HG03139 (cell line): Measurements from ENCODE around the gene PAQR9.
"Not testable (repeated sequence)": the region's sequence is repeated elsewhere in the genome, so short reads cannot be mapped to it uniquely, and the experiment has no call there.

Source experiments
- ATAC-seq: cut with Tn5 transposase; IDR thresholded peaks from one replicate; pipeline ENCODE4 v1.9.1; 2021; ENCODE audit not compliant: unreplicated experiment

The PAQR9 gene, protein sequence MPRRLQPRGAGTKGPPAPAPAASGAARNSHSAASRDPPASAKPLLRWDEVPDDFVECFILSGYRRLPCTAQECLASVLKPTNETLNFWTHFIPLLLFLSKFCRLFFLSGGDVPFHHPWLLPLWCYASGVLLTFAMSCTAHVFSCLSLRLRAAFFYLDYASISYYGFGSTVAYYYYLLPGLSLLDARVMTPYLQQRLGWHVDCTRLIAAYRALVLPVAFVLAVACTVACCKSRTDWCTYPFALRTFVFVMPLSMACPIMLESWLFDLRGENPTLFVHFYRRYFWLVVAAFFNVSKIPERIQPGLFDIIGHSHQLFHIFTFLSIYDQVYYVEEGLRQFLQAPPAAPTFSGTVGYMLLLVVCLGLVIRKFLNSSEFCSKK

DNA sequence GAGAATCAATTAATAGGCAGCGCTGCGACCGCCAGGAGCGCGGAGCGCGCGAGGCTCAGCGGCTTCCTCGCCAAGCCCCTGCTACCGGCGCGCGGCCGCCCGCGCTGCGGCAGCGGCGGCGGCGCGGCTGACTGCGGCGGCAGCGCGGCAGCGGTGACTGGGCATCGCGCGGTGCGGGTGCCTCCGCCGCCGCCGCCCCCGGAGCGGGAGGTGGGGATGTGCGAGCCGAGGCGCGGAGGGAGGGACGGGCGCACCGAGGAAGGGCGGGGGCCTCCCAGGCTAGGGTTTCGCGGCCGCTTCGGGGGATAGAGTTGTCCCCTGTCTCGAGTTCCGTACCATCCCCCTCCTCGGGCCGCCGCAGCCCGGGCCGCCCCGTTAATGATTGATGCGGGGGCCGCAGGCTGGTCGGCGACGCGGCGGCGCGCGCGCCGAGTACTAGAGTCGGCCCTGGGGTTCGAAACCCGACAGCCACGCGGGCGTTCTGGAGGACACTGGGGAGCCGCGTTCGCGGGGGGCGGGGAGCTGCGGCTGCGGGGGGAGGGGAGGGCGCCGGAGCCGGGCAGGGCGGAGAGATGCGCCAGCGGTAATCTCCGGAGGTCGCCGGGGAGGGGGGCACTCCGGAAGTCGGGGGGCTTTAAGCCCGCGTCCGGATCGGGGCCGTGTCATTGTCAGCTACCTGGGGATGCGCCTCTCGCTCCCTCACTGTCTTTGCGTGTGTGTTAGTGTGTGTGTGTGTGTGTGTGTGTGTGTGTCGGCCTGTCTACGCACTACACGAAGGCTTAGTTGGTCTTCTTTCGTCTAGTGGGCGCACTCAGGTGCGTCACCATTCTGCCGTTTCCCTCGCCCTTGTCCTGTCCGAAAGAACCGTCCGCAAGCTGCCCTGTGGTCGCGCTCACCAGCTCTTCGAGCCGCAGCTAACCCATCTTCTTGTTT is at the start of gene PAQR9:
TSS of gene PAQR9 (minus strand) at position 159 of the 933 bp plus-strand sequence. CDS start 338 bp downstream, outside the sequence.
- no peak for ATAC-seq

DNA sequence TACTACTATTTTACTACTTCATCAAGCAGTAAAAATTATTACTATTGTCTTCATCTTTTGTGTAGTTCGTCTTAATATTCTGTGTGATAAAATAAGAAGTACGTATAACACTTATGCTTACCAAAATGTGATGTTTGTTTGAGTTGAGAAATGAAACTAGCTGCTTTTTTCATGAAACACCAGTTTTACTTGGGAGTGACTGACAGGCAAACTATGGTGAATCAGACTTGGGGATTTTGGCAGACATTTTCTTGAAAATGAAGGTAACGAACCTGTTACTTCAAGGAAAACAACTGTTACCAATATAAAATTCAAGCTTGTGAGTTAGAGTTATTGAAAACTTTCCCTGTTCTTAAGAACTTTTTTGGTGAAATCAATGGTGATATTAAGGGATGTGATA is 48.2 kb upstream of the PAQR9 start:
- ATAC-seq = no peak

DNA sequence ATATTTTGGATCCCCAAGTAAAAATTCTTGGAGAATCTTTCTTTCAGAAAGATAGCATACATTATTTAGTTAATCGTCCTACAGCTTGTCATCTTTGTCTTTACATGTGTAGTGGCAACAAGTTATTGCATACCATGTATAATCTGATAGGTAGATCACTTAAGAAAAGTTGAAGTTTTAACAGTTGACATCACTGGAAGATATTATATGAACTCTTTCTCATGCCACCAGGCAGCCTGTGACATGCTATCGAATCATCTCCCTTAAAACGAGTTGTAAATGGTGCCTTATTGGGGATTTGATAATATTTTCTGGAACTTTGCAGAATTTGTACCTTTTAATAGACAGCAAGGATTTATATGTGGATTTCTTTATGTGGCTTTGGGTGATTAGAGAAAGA is 46.5 kb upstream of the PAQR9 start:
- ATAC-seq = no peak

DNA sequence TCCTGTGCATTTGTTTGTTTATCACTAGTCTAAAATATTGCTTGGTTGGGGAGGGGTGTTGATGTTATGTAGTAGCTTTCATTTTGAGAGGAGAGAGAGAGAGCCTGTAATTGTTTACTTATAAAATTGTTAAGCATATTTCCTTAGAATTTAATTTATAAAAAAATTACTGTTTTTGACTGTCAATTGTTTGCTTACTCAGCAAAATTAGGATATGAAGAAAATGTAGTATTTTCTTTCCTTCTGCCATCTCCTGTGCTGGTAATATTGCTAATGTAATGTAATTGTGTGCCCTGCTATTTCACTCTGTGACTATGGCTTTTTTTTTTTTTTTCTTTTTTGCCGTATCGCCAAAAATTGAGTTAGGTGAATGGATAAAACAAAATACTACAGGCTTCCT is 41.3 kb upstream of the PAQR9 start:
- ATAC-seq = no peak

DNA sequence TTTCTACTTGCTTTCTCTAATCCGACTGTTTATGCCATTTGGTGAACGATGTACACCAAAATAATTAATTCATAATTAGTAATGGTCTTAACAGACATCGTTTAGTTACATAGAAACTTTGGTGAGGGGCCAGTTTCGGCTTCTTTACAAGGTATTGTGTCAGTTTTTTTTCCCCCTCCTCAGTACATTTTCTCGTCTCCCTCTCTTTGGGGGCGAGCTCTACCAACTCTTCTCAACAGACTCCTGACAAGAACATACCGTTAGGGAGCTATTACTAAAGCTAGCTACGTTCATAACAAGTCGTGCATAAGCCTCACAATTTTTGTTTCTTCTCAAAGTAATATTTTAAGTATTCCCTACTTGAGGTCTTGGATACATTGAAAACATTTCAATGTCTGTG is 39.3 kb upstream of the PAQR9 start:
- ATAC-seq = no peak

DNA sequence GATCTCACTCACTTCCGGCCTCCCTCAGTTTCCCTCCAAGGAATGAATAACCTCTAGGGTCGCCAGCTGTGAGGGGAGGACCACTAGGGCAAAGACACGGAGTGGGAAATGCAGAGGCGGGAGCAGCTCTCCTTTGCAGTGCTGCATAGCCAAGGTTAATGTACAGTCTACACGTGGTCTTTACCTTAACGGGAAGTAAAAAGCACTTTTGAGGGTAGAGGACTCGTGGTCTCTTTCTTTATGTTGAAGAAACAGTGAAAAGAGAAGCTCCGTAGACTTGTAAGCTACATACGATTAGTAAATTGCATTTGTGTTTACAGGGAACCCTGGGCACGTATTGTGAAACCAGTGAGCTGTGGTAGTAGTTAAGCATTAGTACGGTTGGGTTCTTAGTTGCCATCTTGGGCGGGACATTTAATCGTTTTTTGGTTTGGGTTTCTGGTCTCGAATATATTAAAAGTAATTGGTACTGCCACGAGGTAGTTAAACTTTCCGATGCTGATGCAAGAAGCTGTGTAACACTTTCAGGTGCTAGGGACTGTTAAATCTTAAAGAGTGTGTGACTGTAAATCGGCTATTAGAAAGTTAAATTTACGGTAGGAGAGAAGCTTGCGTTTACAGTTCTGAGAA is 38.7 kb upstream of the PAQR9 start:
- peak; percentile 29 for ATAC-seq

DNA sequence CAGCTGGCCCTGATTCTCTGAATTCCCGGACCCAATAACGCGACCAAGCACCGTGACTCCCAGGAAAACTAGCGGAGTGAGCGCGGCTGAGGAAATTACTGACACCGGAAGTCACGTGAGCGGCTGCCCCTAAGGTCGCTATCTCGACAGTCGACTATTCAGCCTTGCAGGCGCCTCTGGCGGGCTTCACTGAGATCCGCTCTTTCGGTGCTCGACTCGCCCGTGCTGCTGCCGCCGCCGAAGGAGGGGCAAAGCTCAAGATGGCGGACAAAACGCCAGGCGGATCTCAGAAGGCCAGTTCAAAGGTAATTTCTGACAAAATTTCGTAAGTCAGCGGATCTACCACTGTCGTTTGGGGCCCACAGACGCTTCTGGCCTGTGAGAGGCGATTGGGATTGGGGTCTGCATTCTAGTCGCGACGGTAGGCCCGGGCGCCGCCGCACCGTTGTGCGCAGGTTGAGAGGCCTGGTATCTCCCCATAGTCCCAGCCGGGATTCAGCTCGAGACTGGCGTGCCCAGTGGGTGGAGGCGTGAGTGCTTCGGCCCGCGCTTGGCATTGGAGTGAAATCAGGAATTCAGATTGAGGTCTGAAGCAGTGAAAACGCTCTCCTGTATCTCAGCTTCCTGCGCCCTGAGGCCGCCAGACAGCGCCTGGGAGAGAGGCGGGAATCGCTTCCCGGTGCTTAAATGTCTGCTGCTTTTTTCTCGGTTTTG is 38.1 kb upstream of the PAQR9 start, which contains the start of gene U2SURP:
TSS of gene U2SURP (plus strand) at position 202 of the 714 bp plus-strand sequence. CDS start at position 261, 59 bp downstream.
- peak; percentile 82 for ATAC-seq

DNA sequence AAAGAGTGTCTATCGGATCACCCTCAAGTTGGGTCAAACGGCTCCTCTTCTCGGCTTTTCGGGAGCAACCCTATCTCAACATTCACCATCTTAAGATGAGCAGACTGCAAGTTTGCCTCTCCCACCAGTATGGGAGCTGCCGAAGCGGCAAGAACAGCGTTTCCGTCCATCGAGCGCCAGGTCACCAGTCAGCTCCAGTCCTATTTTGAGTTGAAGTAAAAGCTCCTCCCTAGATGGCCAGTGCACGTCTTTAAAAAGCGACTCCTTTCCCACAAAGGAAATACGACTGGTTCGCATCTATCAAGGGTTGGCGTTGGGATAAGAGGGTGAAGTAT is 37.5 kb upstream of the PAQR9 start:
- peak; percentile 69 for ATAC-seq

DNA sequence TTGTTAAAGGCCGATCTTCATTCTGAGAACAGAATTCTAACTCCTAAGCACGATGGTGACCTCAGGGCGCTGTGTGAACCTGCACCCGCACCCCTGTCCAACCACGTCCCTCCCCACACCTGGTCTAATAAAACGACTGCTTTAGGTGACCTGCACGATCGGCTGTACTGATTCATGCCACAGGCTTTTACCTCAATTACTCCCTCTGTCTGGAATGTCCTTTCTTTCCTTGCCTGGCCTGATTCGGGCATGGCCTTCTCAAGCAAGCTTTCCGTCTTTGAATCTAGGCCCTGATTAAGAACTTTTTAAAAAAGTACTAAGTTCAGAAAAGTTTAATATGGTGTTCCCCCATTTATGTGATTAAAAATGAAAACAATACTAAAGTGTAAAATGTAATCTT is 37.1 kb upstream of the PAQR9 start:
- no peak for ATAC-seq

DNA sequence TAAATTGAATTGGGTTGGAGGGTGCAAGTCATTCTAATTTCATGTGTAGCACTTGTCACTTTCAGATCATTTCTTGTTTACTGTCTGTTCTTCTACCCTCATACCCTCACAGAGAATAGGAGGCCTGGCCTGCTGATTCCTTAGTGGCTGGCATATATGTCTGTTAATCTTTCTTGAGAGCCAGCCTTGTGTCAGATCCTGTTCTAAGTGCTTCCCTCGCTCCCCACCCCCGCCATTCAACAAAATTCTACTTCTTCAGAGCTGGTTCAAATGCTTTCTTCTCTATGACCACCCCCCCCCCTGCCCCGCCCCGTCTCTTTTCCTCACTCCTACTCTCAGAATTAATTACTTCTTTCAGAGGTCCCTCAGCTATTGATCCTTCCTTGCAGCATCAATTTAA is 36.4 kb upstream of the PAQR9 start:
- no peak for ATAC-seq

DNA sequence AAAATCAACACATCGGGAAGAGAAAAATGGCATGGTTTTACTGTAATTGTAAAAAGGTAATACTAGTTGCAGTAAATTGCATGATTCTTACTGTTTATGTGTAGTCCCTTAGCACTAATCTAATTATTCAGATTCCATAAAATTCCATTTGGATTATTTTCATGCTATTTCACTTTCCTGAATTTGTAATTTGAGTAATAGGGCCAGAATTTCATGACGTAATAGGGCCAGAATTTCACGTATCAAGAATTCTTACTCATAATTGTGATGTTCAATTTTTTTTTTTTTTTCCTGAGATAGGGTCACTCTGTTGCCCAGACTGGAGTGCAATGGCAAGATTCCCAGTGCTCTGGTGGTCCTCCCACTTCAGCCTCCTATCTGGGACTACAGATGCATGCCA is 35.0 kb upstream of the PAQR9 start:
- no peak for ATAC-seq

DNA sequence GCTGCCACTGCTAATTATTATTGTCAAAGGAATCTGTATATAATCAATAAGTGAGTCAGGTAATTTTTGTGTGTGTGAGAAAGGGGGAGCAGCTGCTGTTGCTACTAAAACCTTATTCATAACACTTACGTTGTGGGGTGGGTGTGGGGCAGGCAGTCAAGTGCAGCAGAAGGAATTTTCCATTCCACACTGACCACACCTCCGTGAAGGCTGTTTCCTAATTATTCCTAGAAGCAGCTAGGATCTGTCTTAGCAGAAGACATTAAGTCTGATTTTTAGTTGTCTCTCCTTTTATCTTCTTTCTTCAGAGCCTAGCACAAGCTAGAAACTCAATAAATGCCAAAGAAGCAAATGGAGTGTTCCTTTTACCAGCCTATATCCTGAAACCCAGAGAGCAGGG is 33.9 kb upstream of the PAQR9 start:
- ATAC-seq = no peak

DNA sequence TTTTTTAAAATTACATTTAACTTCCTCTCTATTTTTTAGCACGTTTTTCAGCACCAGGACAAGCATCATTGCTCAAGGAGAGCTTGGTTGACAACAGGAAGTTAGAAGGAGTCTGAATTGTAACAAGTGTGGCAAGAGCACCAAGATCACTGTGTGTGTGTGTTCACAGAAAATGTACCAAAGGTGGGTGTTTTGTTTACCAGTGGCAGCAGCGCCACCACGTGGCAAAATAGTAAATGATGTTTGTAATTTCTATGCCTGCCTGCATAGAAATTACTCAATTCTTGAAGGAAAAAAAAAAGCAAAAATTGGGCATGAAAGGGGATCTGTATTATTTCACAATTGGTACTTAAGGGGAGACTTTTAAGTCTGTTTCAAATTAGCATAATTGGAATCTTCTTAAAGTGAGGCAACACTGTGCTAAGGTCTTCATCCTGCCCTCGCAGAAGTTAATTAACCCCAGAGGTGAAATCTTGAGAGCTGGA is 30.5 kb upstream of the PAQR9 start:
- peak; percentile 59 for ATAC-seq

DNA sequence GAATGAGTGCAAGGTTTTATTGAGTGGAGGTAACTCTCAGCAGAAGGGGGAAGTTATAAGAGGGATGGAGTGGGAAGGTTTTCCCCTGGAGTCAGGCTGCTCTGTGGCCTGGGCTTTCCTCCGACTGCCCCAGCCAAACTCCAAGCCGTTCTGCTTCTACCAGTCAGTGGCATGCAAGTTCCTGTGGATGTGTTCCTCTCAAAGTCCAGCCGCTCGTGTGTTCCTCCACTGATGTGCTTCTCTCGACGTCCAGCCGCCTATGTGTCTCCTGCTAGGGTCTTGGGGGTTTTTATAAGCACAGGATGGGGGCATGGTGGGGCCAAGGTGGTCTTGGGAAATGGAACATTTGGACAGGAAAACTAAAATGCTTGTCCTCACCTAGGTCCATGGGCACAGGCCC is 28.8 kb upstream of the PAQR9 start:
- ATAC-seq = no peak

DNA sequence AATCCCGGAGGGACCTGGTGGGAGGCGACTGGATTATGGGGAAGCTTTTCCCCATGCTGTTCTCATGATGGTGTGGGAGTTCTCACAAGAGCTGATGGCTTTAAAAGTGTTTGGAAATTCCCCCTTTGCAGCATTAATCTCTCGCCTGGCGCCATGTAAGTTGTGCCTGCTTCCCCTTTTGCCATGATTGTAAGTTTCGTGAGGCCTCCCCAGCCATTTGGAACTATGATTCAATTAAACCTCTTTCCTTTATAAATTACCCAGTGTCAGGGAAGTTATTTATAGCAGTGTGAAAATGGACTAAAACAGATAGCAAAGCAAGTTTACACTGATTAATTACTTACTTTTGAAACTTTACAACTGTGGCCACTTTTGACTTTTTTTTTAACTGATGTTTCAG is 27.2 kb upstream of the PAQR9 start:
- ATAC-seq = no peak

DNA sequence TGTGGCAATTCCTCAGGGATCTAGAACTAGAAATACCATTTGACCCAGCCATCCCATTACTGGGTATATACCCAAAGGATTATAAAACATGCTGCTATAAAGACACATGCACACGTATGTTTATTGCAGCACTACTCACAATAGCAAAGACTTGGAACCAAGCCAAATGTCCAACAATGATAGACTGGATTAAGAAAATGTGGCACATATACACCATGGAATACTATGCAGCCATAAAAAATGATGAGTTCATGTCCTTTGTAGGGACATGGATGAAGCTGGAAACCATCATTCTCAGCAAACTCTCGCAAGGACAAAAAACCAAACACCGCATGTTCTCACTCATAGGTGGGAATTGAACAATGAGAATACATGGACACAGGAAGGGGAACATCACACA is 25.4 kb upstream of the PAQR9 start:
- ATAC-seq = not testable (repeated sequence)

DNA sequence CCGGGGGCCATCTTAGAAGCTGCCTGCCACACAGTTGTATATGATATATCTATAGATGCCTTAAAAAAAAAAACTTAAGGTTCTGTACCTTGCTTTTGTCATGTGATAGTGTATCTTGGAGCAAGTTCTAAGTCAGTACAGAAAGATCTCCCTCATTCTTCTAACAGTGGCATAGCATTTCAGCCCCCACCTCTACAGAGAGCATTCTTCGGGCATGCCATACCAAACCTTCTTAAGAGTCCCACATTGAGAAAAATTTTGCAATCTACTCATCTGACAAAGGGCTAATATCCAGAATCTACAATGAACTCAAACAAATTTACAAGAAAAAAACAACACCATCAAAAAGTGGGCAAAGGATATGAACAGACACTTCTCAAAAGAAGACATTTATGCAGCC is 24.7 kb upstream of the PAQR9 start:
- ATAC-seq = not testable (repeated sequence)

DNA sequence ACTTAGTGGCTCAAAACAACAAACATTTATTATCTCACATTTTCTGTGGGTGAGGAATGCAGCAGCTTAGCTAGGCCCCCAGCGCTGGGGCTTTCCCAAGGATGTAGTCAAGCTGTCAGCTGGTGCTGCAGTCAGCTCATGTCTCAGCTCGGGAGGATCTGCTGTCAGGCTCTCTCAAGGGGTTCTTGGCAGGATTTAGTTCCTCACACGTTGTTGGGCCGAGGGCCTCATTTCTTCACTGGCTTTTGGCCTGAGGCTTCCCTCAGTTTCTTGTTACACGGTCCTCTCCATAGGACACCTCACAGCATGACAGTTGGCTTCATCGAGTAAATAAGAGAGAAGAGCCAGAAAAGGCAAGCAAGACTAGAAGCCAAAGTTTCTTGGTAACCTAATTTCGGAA is 24.2 kb upstream of the PAQR9 start:
- ATAC-seq = no peak

DNA sequence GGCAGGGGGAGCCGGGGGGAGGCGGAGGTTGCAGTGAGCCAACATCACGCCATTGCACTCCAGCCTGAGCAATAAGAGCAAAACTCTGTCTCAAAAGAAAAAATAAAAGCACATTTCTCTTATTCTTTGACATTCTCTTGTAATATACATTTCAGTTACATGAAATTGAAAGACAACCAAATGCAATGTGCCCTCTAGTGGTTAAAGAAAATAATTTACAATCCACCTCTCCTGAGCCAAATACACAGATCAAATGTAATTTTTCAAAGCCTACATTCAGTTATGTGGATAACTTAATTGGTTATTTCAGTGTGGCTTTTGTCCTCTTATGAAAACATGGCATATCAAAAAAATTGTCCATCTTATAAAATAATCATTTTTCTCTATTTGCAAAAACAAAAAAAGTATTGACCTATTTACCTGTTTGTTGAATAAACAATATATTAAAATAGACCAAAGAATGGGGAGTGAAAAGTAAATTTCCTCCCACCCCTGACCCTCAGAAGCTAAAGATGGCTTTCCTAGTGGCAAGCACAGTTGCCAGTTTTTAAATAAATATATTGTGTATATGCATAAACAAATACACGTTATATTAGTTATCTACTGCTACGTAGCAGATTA is 23.7 kb upstream of the PAQR9 start:
- ATAC-seq = no peak

DNA sequence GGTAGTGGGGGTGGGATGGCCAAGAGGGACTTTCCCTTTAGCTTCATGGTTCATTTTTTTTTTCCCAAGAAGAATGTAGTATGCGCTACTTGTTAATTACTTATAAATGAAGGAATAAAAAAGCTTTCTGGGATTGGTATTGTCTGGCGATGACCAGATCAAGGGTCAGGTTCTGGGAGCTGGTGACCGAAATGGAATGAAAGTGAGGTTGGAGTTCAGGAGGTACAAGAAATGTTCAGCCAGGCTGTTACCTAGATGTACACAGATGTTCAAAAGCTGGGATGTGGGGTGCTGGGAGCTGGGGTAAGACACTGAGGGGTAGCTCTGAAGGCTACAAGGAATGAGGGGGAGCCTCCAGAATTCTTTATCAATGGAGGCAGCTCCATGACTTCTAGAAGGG is 20.8 kb upstream of the PAQR9 start:
- no peak for ATAC-seq
